CD4-positive, alpha-beta T cell treated with Interleukin-1 beta for 1 hour (primary cell): Measurements from ENCODE around the gene ARHGDIB.
A peak's percentile ranks its signal among the peaks of the same experiment; 100 is the strongest.

ENCODE experiments used
- DNase-seq, 2 donors: peaks; one replicate each; pipeline ENCODE4 v3.0.0-alpha.2; 2020 to 2022

The ARHGDIB gene

DNA sequence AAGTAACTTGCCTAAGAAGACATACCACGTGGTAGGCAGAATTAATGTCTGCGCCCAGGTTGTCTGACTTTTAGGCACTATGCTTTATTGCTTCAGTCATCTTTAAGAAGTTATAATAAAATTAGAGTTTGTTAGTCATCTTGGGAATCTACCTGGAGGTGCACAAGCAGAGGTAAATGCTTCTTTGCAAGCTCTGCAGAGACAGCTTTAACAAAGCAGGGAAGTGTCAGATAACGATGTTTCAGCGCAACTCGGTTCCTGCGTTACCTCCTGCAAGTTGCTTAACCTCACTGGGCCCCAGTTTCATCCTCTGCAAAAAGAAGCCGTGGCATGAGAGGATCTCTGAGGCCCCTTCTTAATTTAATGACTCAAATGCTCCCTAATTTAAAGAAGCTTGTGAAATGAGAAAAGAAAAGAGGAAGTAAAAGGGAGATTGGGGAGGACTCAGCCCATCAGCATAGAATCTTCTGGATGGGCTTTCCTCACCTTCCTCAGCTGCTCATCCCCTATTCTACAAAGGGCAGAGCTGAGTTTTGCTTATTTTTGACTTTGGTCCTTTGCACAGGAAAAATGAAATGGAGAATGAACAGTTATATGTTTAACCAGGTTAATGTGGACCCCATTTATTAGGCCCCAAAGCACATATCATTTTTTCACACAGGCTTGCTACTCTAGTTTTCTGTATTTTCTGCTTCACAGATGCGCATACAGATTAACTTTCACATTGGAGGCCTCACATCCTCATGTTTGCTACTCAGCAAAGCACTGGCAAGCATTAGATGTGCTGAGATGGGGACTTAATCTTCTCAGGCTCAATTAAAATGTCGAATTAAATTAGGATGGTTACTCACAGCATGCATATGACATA is 5.1 kb downstream of the ARHGDIB start:
- DNase-seq = peak; percentile 38 to 48

DNA sequence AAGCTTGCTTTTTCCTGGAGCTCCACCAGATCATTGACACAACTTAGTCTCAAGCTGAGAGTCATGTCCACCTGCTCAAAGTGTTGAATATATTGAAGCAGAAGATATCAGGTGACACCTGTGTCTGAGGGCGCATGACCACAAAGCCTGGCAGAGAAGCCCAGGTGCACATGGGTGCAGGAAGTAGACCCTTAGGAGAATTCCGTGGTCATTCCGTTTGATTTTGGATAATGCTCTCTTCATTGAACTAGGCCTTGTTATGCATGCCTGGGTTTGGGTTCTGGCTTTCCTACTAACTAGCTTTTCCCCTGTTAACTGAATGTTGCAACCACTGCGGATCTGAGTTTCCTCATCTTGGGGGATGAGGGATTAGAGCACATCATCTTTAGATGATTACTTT is 7.1 kb downstream of the ARHGDIB start:
- DNase-seq = peak; percentile 36 to 50

DNA sequence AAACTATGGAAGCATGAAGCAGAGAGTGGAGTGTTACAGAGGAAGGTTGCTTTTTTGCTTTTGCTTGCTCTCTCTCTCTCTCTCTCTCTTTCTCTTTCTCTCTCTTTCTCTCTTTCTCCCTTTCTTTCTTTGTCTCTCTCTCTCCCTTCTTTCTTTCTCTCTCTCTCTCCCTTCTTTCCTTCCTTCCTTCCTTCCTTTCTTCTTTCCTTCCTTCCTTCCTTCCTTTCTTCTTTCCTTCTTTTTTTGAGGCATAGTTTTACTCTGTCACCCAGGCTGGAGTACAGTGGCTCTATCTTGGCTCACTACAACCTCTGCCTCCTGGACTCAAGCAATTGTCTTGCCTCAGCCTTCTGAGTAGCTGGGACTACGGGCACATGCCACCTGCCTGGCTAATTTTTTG is 7.6 kb downstream of the ARHGDIB start:
- no peak for DNase-seq

DNA sequence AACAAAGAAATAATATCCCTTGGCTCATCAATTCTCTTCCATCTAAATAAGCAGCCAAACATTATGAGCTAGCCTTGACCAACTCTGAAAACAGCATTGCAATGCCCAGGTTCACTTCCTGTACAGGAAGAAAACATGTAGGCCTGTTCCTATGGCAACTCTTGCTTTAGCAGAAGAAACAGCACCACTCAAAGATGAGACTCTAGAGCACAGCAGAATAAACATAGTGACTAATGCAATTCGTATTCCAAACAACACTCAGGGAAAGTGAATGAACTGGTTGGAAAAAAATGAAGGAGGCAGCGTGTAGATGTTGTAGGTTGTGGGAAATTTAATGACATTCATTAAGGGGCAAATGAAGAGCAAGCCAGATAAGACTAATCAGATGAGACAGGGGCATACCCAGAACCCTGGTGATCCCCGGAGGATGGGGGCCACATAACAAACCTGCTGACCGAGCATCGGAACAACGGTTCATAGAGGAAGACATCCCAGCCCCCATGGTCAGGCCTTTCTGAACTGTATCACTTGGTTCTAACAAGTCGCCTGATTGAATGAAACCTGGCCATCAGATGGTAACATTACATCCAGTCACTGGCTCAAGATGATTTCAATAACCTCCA is 9.0 kb downstream of the ARHGDIB start:
- peak; percentile 76 to 87 for DNase-seq

DNA sequence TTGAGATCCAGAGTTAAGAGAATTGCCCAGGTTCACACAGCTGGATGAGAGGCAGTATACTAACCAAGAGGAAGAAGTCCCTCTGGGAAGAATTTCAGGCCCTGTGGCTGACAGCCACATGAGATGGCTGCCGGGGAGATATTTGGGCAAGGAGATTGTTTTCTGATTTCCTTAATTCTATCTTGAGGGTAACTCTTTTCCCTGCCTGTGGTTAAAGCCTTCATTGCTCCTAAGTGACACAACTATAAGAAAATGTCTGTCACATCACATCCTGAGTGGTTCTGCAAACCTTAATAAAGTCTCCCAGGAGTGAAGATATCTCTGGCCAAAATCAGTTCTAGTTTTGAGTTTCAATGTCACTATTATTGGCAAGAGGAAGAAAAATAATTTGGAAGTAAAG is 9.6 kb downstream of the ARHGDIB start:
- peak in 1 of 2 donors; percentile 31 for DNase-seq

DNA sequence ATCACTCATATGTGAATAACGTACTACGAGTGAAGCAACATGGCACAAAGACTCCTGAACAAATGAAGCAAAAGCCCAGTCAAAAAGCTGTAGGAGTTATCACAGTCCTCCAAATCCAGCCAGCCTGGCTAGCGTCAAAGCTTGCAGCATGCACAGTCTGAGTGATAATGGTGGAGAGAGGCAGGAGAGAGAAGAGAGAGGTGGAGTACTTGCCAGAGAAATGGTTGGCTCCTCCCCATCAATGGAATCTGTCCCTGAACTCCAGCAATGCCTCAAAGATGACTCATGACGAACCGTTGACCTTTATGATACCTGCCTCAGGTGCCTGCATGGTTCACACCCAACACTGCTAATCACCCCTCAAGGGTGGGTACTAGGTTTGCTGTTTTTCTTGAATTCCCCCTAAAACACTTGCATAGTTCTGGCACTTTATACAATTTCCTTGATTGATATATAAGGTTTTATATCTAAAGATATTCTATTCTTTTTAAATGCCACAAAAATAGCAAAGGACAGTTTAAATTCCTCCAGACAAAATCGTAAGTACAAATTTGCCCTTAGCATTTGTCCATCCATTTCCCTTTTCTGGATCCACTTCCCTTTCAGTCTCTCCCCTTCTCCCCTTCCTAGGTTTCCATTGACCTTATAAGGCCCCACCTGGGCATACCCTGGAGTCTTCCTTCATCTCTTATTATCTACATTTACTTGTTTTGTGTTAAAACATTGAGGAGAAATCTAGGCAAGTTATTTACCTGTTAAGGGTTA is 10.2 kb downstream of the ARHGDIB start:
- peak in 1 of 2 donors; percentile 44 for DNase-seq

DNA sequence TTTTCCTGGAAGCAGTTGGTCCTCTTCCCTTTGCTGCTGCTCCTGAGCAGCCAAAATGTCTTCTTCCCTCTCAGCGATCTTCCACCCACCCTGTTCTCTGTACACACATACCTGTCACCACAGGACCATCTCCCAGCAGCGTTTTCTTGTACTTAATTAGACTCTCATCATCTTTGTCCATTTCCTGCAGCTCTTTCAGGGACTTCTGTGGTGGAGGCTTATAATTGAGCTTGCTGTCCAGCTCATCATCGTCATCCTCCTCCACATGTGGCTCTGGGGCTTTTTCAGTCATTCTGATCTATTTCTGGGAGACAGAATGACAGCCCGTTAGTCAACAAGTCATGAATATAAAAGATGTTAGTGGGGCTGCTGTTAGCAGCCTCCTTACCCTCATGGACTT is 11.0 kb downstream of the ARHGDIB start:
- DNase-seq = peak in 1 of 2 donors; percentile 31

DNA sequence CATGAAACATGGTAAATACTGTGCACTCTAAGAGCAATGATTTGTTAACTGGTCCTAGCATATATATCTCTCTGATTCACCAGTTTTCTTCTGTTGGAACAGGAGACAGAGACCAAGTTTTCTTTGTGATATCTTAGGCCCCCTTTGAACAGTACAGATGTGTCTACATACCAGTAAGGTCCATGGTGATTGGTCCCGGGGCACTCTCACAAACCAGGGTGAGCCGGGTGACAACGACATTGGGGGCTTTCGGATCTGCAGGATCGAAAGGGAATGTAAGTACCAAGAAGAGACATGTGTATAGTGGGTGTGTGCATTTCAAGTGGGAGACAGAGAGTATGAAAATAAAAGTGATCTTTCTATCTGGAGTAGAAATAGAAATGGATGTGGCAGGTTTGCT is 11.8 kb downstream of the ARHGDIB start:
- DNase-seq = peak in 1 of 2 donors; percentile 42

DNA sequence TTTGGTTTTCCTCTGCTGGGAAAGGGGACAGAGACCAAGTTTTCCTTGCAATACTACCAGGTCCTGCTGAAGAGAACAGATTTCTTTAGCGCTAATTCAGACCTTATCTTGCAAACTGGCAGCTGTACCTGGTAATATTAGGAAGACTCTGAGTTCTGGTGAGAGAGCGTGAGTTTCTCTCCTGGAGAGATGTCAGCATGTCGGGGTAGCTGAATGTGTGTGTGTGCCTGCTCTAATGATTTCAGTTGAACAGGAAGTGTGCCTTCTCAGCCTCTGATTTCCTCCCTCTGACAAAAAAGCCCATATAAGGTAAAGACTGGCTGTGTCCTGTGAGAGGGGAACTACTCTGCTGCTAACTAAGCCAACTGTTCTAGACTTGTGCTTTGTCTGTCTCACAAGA is 12.7 kb downstream of the ARHGDIB start:
- DNase-seq = peak; percentile 80 to 89

DNA sequence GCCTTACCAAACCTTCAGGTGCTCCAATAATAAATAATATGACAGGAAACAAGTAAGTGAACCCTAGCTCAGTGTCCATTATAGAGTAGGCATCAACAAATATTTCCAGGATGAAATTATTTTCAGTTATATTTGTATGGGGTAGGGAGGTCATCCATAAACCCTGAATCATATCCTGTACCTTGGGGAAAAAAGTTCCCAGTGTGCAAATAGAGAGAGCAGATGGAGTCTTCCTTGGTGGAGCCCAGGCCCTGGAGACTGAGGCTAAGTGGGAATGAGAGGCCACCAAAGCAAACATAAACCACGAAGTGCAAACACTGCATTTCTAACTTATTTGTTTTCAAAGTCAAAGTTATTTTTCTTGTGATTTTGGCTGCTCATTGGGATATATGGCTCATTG is 14.5 kb downstream of the ARHGDIB start:
- DNase-seq = no peak

DNA sequence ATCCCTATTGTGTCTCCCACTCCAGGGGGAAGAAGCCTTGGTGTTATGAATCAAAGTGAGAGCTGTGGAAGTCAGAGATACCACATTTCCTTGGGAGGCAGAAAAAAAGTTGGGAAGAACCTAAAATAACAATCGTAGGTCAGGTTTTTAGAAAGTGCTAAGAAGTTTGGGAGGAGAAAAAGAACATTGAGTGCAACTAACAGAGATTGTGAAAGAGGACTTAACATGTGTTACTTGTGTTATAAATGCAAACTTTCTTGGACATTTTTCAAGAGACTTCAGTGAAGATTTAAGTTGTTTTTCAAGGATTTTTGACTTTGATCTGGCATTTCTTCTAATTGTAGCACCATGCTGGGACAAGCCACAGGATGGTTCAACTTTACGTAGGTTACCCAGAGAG is 15.2 kb downstream of the ARHGDIB start:
- no peak for DNase-seq

DNA sequence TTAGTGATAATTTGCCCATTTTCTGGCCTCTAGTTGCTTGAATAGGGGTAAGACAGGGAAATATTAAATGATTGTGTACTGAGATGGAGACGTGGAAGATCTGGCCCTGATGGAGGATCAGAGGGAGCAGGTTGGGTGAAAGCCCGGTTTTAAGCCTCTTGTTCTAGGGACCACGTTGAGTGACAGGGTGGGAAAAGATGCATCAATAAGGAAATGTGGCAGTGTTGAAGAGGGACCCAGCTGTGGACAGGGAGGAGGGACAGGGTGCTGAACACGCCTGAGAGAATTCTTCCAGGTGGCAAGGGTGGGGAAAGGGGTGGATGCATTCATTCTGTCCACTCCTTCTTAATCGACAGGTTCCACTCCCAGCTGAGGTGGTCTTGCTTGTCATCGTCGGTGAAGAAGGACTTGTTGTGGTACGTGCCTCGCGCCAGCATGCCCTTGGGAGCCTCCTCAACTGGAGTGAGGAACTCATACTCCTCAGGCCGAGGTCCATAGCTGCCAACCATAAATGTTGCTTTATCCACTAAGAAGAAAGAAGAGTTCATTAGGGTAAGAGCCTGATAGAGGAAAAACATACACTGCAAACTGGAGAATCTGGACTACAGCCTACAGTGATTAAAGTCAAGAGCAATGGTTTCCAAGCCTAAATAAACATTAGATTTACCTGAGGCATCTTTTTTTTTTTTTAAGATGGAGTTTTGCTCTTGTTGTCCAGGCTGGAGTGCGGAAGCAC is 19.0 kb downstream of the ARHGDIB start:
- DNase-seq = no peak

DNA sequence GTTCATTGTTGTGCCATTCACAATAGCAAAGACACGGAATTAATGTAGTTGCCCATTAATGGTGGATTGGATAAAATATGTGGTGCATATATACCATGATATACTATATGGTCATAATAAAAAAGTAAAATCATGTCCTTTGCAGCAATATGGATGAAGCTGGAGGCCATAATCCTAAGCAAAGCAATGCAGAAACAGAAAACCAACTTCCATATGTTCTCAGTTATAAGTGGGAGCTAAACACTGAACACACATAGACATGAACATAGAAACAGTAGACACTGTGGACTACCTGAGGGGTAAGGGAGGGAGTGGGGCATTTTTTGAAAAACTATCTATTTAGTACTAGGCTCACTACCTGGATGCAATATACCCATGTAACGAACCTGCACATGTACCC is 20.0 kb downstream of the ARHGDIB start:
- DNase-seq = no peak

DNA sequence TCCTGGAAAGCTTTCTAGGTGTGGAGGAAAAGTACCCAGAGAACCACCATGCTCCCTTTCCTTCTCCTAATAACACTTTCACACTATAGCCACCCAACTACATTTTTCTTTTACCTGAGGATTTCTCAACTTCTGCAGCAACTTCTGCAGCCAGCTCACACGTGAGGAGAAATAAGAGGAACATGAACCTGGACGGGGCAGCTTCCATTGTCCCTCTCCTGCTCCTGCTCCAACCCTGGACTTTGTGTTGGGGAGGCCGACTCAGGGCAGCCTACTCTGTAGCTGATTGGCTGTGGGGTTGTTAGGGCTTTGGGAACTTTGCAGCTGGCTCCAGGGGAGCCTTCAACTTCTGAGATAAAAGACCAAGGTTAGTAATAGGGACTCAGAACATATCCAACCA is 23.1 kb downstream of the ARHGDIB start, which contains the start of gene ERP27:
Gene ERP27, minus strand, starts transcription at position 237 of the 400 bp plus-strand sequence. Its CDS starts 29 bp downstream, at position 208.
- no peak for DNase-seq

DNA sequence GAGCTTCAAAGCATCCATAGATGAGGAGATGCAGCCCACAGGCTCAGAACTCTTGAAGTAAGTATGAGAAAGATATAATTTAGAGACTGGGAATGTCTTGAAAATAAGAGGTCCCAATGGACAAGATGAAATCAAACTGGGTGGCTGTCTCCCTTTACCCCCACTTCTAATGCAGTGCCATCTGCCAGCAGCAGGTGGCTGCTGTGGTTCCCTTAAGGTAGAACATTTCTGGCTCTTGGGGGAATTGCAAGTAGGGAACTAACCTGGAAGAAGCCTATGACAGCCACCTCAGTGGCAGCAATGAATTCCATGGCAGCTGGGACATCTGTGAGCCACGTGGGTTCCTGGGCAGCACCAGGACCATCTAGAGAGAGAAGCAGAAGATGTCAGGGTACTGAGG is 23.7 kb downstream of the ARHGDIB start:
- peak; percentile 30 to 44 for DNase-seq

DNA sequence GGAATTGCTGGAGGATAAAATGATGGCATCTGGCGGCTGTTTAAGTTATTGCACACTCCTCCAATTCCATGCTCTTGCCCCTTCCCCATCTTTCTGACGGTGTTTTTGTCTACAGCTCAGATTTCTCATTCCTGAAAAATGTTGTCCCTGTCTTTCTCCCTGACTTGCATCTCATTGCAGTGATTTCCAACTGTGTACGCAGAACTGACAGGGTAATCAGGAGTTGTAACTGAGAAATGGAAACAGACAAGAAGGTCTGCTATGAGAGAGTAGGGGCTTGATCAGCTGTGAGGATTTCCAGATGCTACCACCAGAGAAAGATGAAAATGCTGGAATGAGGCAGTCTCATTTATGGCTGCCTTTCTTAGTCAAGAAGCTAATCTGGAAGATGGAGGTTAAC is 24.4 kb downstream of the ARHGDIB start:
- no peak for DNase-seq

DNA sequence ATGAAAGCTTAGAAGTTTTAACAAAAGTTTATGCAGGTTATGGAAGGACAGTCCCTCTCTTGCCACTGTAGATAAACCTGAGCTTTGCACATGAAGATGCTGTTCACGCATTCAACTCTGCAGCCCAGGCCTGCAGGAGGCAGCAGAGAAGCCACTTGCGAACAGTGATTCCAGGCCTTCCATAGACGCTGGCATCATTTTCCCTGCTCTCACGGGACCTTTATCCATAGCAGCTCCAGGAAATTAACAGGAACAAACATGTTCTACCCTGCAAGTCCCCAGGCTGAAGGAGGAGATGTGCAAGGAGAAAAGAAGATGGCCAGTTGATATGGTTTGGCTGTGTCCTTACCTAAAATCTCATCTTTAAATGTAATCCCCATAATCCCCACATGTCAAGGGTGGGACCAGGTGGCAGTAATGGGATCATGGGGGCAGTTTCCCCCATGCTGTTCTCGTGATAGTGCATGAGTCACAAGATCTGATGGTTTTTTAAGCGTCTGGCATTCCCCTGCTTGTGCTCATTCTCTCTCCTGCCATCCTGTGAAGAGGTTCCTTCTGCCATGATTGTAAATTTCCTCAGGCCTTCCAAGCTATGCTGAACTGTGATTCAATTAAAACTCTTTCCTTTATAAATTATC is 25.1 kb downstream of the ARHGDIB start:
- DNase-seq = no peak

DNA sequence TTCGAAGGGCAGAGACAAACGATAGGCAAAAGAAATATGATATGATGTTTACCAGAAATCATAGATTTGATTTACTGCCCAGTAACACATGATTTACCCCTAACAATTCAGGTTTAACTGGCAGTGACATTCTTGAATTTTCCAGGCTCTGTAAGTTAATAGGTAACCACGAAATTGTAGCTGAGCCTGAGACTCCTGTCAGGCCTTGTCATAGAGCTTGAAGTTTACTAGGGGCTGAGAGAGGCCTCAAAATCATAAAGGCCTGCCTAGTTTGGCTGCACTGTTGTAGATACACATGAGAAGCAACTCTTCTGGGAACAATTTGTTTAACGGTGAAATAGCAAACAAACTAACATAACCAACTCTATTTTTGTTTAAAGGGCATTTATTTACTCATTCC is 26.4 kb downstream of the ARHGDIB start:
- no peak for DNase-seq

DNA sequence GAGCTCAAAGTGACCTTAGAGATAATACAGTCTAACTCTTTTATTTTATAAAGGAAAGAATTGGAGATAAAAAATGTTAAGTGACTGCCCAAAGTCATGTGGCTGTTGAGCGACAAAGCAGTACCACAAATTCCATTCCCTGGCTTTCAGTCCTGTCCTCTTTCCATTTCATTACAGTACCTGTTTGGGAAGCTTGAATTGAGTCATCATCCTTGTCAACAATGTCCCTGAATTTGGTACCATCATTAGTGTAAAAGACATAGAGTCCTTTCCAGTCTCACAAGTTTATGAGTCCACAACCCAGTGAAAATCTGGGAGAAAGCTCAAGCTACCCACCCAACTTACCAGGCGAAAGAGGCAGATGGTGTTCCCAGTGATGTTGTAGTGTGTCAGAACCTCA is 26.9 kb downstream of the ARHGDIB start:
- no peak for DNase-seq

DNA sequence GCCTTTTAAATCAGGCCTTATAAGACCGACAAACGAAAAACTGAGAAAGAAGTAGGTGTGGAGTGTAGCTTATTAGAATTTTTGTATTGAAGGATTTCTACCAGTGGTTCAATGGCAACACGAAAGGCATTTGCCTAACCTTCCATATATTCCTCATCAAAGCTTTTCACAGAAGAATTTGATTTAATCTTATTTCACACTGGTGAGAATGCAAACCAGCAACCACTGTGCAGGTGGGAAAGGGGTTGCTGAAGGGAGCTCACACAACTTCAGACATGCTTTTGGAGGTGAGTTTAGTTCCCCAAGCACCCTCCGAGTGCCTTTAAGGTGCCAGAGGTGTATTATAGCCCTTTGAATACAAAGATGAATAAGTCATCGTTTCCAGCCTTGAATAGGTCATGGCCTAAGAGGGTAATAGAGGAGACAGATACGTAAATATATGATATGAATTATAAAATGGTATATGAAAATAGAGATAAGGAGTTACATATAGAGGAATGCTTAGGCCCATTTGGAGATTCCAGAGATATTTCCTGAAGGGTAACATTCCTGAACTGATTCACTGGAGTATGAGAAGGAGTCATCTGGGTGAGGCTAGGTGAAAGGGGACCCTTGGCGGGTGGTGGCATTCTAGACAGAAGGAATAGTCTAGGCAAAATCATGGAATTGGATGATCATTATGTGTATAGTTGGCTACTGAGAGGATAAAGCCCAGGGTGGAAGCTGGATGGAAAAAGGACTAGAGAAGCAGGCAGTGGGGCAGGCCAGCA is 29.4 kb downstream of the ARHGDIB start:
- DNase-seq = no peak

DNA sequence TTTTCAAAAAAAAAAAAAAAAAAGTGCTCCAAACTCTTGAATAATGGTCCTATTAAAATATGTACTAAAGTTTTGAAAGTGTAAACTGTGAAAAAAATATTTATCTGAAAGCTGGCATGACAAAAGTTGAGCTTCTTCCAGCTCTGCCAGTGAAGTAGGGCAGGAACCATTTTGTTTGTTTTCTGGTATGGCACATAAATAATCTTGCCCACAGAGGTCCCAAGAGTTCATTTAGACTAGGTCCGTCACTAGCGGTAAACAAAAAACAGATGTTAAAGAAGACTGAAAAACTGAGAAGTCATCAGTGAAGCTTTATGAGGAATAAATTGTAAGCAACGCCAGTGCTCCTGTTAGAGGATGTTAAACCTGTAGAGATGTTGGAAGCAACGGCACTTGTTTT is 30.0 kb downstream of the ARHGDIB start:
- DNase-seq = no peak

DNA sequence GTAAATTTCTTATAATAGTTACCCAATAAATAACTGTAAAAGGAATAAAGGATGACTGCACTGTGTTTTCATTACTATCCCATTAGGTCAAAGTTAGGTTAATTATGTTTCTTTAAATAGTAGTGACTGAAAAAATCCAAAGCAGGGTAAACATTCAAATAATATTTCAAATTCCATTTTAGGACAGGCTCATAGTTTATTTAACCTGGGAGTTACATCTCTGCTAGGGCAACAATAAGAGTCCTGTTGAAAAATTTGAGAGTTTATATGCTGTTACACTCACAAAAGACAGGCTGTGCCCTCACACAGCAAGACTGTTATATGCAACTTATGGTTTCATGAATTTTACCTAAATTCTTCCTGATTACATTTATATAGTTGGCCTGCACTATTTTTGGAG is 31.1 kb downstream of the ARHGDIB start:
- no peak for DNase-seq
